GM12875 (cell line): ENCODE data around the gene LRRN3.

ENCODE experiments used
- H3K4me3 ChIP-seq: one replicate; pipeline ENCODE4 v1.5.1; 2011; ENCODE audit warnings: low read depth, low read length, control low read depth
- TF ChIP-seq, protein P1 (sequence below): IDR thresholded peaks from 2 replicates; pipeline ENCODE4 v1.5.1; 2011; ENCODE audit warnings: low read depth, mild to moderate bottlenecking, control low read depth, inconsistent platforms, low read length, moderate library complexity, borderline replicate concordance; ENCODE audit not compliant: insufficient read depth

Gene LRRN3

DNA sequence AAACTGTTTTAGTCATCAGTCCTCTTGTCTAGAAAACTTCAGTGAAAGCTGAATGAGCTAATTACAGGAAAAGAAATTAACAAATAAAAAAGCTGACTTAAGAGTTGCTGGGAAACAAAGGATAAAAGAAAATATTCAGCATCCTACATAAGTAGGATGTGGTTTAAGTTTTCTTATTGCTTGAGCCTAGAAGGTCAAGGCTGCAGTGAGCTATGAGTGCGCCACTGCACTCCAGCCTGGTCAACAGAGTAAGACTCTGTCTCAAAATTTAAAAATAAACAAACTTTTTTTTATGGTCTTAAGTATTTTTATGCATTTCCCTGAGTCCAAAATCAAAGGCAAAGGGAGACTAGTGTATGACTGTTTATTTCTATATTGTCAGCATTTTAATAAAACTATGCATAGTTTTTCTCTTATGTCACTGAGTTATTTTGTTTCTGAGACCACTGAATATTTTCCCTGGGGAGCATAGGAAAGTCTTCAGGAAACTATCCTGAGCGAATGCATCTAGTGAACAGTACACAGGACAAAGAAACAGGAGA lies 40.0 kb upstream of the LRRN3 start:
- TF ChIP-seq, protein P1, sequence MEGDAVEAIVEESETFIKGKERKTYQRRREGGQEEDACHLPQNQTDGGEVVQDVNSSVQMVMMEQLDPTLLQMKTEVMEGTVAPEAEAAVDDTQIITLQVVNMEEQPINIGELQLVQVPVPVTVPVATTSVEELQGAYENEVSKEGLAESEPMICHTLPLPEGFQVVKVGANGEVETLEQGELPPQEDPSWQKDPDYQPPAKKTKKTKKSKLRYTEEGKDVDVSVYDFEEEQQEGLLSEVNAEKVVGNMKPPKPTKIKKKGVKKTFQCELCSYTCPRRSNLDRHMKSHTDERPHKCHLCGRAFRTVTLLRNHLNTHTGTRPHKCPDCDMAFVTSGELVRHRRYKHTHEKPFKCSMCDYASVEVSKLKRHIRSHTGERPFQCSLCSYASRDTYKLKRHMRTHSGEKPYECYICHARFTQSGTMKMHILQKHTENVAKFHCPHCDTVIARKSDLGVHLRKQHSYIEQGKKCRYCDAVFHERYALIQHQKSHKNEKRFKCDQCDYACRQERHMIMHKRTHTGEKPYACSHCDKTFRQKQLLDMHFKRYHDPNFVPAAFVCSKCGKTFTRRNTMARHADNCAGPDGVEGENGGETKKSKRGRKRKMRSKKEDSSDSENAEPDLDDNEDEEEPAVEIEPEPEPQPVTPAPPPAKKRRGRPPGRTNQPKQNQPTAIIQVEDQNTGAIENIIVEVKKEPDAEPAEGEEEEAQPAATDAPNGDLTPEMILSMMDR, result no peak
- no peak overlapping the region for H3K4me3 ChIP-seq

DNA sequence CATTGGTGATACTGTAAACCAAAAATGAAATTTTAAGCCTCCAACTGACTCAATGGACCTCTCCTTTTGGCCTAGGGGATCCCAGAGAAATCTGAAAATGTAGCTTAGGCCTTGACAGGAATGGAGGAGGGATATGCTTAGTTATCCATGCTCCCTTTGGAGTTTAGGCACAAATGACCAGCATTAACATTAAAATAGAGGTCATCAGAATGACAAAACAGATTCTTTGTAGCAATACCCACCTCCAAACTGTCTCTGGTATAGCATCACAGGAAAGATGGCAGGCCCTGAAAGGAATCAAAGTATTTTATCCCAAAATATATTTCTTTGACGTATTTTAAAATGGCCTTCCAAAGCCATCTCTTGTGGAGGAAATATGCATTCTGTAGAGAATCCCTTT lies 39.1 kb upstream of the LRRN3 start:
- no peak overlapping the region for H3K4me3 ChIP-seq
- TF ChIP-seq, protein P1, result no peak

DNA sequence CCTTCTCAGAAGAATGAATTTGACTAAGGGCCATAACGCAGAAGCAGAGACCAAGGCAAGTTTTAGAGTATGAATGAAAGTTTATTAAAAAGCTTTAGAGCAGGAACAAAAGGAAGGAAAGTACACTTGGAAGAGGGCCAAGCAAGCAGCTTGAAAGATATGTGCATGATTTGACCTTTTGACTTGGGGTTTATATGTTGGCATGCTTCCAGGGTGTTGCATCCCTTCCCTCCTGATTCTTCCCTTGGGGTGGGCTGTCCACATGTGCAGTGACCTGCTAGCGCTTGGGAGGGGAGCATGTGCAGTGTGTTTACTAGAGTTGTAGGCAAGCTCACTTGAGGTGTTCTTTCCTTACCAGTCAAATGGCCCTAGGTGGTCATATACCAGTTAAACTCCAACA lies 37.9 kb upstream of the LRRN3 start:
- H3K4me3 ChIP-seq, result no peak overlapping the region

DNA sequence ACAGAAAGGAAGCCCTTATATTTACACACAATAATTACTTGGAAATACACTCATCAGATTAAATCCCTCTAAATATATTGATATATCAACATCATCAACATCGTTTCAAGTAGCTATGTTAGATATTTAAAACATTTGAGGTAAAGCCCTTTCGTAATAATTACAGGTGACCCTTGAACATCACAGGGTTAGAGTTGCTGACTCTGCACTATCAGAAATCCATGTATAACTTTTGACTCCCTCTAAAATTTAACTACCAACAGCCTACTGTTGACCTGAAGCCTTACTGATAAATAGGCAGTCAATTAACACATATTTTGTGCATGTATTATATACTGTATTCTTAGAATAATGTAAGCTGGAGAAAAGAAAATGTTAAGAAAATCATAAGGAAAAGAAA lies 34.6 kb upstream of the LRRN3 start:
- no peak overlapping the region for H3K4me3 ChIP-seq
- TF ChIP-seq, protein P1, result no peak

More for the DNA sequence above, 37.9 kb upstream of the LRRN3 start:
- TF ChIP-seq, protein P1, result no peak

GRCh38 chr7:111057066-111057465 lies 33.9 kb upstream of the LRRN3 start:
- TF ChIP-seq, protein P1, result no peak
- H3K4me3 ChIP-seq, result no peak overlapping the region

- H3K4me3 ChIP-seq, result no peak overlapping the region
- TF ChIP-seq, protein P1, result no peak
Measured at GRCh38 chr7:111059833-111060232, 31.1 kb upstream of the LRRN3 start.

DNA sequence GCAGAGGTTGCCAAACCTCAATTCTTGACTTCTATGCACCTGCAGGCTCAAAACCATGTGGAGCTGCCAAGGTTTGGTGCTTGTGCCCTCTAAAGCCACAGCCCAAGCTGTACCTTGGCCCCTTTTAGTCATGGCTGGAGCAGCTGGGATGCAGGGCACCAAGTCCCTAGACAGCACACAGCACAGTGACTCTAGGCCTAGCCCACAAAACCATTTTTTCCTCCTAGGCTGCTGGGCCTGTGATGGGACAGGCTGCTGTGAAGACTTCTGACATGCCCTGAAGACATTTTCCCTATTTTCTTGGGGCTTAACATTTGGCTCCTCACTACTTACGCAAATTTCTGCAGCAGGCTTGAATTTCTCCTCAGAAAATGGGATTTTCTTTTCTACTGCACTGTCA lies 27.8 kb upstream of the LRRN3 start:
- H3K4me3 ChIP-seq, result no peak overlapping the region
- TF ChIP-seq, protein P1, result no peak
